IPS DF 4.7 (cell line): ENCODE measurements around the gene SNX30.

Experiments
- DNase-seq: peaks from one replicate; pipeline ENCODE4 v3.0.0-alpha.2; 2013; ENCODE audit warnings: low spot score; ENCODE audit errors: extremely low read depth

SNX30 gene

GRCh38 chr9:112917987-112918362, 167.4 kb downstream of the SNX30 start:
- no peak for DNase-seq

- DNase-seq: no peak
These were observed 171.0 kb downstream of the SNX30 start for GRCh38 chr9:112921549-112921948.
